Testis (tissue), 2 donors: ENCODE measurements around the gene TDRD3.

Source experiments
- POLR2A ChIP-seq: fragments of 450-650 bp; IDR thresholded peaks from one replicate; pipeline ENCODE4 v1.6.1; 2017; ENCODE audit warnings: antibody characterized with exemption, mild to moderate bottlenecking, moderate library complexity
- TF ChIP-seq, protein P1 (sequence below), 3 experiments: fragments of 450-650 bp in 2 of 3; fragments of 200-600 bp in 1 of 3; sonication (generic) in 1 of 3; IDR thresholded peaks; one replicate each; pipeline ENCODE4 v1.5.1; 2016 to 2019; ENCODE audit warnings: antibody characterized with exemption in 3 of 3, mild to moderate bottlenecking in 2 of 3, moderate library complexity in 1 of 3

GRCh38 chr13:60623151-60623550 is 226.1 kb downstream of the TDRD3 start:
- TF ChIP-seq, protein P1, sequence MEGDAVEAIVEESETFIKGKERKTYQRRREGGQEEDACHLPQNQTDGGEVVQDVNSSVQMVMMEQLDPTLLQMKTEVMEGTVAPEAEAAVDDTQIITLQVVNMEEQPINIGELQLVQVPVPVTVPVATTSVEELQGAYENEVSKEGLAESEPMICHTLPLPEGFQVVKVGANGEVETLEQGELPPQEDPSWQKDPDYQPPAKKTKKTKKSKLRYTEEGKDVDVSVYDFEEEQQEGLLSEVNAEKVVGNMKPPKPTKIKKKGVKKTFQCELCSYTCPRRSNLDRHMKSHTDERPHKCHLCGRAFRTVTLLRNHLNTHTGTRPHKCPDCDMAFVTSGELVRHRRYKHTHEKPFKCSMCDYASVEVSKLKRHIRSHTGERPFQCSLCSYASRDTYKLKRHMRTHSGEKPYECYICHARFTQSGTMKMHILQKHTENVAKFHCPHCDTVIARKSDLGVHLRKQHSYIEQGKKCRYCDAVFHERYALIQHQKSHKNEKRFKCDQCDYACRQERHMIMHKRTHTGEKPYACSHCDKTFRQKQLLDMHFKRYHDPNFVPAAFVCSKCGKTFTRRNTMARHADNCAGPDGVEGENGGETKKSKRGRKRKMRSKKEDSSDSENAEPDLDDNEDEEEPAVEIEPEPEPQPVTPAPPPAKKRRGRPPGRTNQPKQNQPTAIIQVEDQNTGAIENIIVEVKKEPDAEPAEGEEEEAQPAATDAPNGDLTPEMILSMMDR (IDR thresholded peaks at IDR 0.05) = no peak
- TF ChIP-seq POLR2A = no peak
